HEK293 (cell line): ENCODE data around the gene CXXC5.

Experiments used
- CTCF ChIA-PET: fragments of 350-600 bp; formaldehyde crosslinking; extraction: SDS; loops from one replicate; lab custom pipeline; 2021; ENCODE audit warnings: antibody characterized with exemption; lab: Yijun Ruan, JAX
- POLR2A ChIA-PET: fragments of 300-600 bp; formaldehyde crosslinking; extraction: SDS; loops from one replicate; lab custom pipeline; 2020; ENCODE audit warnings: antibody characterized with exemption, inconsistent platforms; lab: Yijun Ruan, JAX
- H3K27ac ChIP-seq: fragments of 200-500 bp; sonication (Bioruptor generic); 2 replicates; pipeline ENCODE4 v1.5.1; 2014; ENCODE audit warnings: low read depth, low read length, control low read depth, inconsistent platforms; ENCODE audit errors: extremely low read depth
- H3K36me3 ChIP-seq, 2 experiments: fragments of 200-500 bp in 1 of 2; sonication (Bioruptor generic) in 1 of 2; 1 replicate in 1 of 2; 2 replicates in 1 of 2; pipeline ENCODE4 v1.5.1; 2014 to 2017; ENCODE audit warnings: inconsistent platforms in 2 of 2, low read length in 2 of 2; ENCODE audit not compliant: control insufficient read depth in 2 of 2, insufficient read depth in 1 of 2
- H3K4me1 ChIP-seq: fragments of 200-500 bp; sonication (Bioruptor generic); 2 replicates; pipeline ENCODE4 v1.5.1; 2014; ENCODE audit warnings: mild to moderate bottlenecking, low read length, inconsistent platforms; ENCODE audit not compliant: control insufficient read depth, insufficient read depth
- H3K4me3 ChIP-seq: 2 replicates; pipeline ENCODE4 v1.5.1; 2011; ENCODE audit warnings: low read depth, mild to moderate bottlenecking, control low read depth, low read length, moderate library complexity
- H3K9me3 ChIP-seq: fragments of 200-500 bp; sonication (Bioruptor generic); 2 replicates; pipeline ENCODE4 v1.5.1; 2014; ENCODE audit warnings: low read depth, low read length, inconsistent platforms; ENCODE audit not compliant: control insufficient read depth, insufficient read depth
- CTCF ChIP-seq: fragments of 450-650 bp; formaldehyde crosslinking; IDR thresholded peaks from 2 replicates; pipeline ENCODE4 v1.5.1; 2016; ENCODE audit warnings: missing biosample characterization, missing genetic modification characterization
- GLIS2 ChIP-seq: fragments of 450-650 bp; formaldehyde crosslinking; IDR thresholded peaks from 2 replicates; pipeline ENCODE4 v1.5.1; 2016; ENCODE audit warnings: missing biosample characterization, missing genetic modification characterization
- PRDM1 ChIP-seq: fragments of 450-650 bp; formaldehyde crosslinking; IDR thresholded peaks from 2 replicates; pipeline ENCODE4; 2016; ENCODE audit warnings: missing biosample characterization, missing genetic modification characterization
- TRIM28 ChIP-seq: IDR thresholded peaks from 2 replicates; pipeline ENCODE4 v1.6.1; 2011; ENCODE audit warnings: low read length, control low read depth, borderline replicate concordance
- WT1 ChIP-seq: fragments of 450-650 bp; formaldehyde crosslinking; IDR thresholded peaks from 2 replicates; pipeline ENCODE4 v1.5.1; 2016; ENCODE audit warnings: missing biosample characterization, missing genetic modification characterization
- ZFHX2 ChIP-seq: fragments of 450-650 bp; formaldehyde crosslinking; conservative IDR thresholded peaks from 2 replicates; pipeline ENCODE4 v1.5.1; 2016; ENCODE audit warnings: missing biosample characterization, missing genetic modification characterization
- ZIC2 ChIP-seq: fragments of 450-650 bp; formaldehyde crosslinking; IDR thresholded peaks from 2 replicates; pipeline ENCODE4 v1.5.1; 2016; ENCODE audit warnings: missing biosample characterization, missing genetic modification characterization
- ZNF114 ChIP-seq: fragments of 450-650 bp; formaldehyde crosslinking; IDR thresholded peaks from 2 replicates; pipeline ENCODE4 v1.5.0; 2017; ENCODE audit warnings: missing biosample characterization, missing genetic modification characterization
- ZNF133 ChIP-seq: fragments of 450-650 bp; formaldehyde crosslinking; IDR thresholded peaks from 2 replicates; pipeline ENCODE4 v1.5.1; 2016; ENCODE audit warnings: missing biosample characterization, missing genetic modification characterization
- ZNF223 ChIP-seq: fragments of 450-650 bp; formaldehyde crosslinking; IDR thresholded peaks from 2 replicates; pipeline ENCODE4 v1.5.1; 2016; ENCODE audit warnings: missing biosample characterization, missing genetic modification characterization
- ZNF24 ChIP-seq: fragments of 450-650 bp; formaldehyde crosslinking; IDR thresholded peaks from 2 replicates; pipeline ENCODE4 v1.5.1; 2016; ENCODE audit warnings: missing biosample characterization, missing genetic modification characterization
- ZNF280D ChIP-seq: fragments of 450-650 bp; formaldehyde crosslinking; IDR thresholded peaks from 2 replicates; pipeline ENCODE4 v1.5.1; 2016; ENCODE audit warnings: missing biosample characterization, missing genetic modification characterization
- ZNF324 ChIP-seq: fragments of 450-650 bp; formaldehyde crosslinking; IDR thresholded peaks from 2 replicates; pipeline ENCODE4 v1.5.1; 2016; ENCODE audit warnings: missing biosample characterization, missing genetic modification characterization
- ZNF518A ChIP-seq: fragments of 450-650 bp; formaldehyde crosslinking; conservative IDR thresholded peaks from 2 replicates; pipeline ENCODE4 v1.5.1; 2016; ENCODE audit warnings: low read depth, missing biosample characterization, missing genetic modification characterization
- ZNF658 ChIP-seq: fragments of 450-650 bp; formaldehyde crosslinking; IDR thresholded peaks from 2 replicates; pipeline ENCODE4; 2016; ENCODE audit warnings: missing biosample characterization, missing genetic modification characterization
- TF ChIP-seq, protein P1 (sequence below): fragments of 450-650 bp; formaldehyde crosslinking; optimal IDR thresholded peaks from 2 replicates; pipeline ENCODE3; 2016; ENCODE audit warnings: missing biosample characterization, mild to moderate bottlenecking, missing genetic modification characterization
- TF ChIP-seq, protein P2 (sequence below): fragments of 450-650 bp; formaldehyde crosslinking; conservative IDR thresholded peaks from 2 replicates; pipeline ENCODE4 v1.5.1; 2016; ENCODE audit warnings: low read depth, missing biosample characterization, missing genetic modification characterization

Gene CXXC5

DNA sequence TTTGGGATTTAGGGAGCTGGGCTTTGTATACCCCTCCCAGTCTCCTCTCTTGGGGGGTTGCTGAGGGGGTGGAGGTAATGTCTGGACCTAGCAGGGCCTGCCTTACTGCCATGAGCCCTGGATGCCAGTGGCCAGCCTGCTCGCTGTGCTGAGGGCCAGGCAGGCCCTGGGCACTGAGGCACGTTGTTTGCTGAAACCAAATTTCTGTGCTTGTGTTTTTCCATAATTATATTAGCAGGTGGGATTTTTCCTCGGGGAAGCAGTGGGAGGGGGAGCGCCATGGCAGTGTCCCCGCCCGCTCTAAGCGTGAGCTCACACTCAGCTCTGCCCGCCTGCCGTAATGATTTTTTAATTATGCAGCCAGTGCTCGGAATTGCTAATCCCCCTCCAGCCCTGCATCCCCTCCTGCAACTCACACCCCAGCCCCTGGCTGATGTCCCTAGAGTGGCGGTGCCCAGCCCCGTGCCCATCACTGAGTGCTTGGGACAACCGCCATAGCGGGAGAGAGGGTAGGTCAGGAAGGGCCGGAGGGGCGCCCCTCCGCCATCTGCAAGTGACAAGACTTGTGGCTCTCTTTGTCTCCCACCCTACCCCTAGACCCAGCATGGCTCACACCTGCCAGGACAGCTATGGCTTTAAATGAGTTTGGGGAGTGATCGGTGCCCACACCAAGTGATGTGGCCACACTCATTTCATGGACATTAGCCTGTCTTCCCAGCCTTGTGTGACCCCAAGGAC is 20.9 kb downstream of the CXXC5 start:
- ChIA-PET CTCF (interaction anchor here (0.7 to 4.1 kb wide), 2 partner anchors 32 to 97 kb away, joined by 3 to 26 read pairs; no protein-coding TSS in a partner anchor), POLR2A (interaction anchor here (0.6 to 0.9 kb wide), 2 partner anchors 9 to 21 kb away, joined by 3 to 4 read pairs; partner anchors contain the start of gene CXXC5)
- H3K36me3 ChIP-seq, result no peaks in the 10 kb centered on the region
- no peak for TF ChIP-seq ZNF658 (tag by site-specific recombination)
- TF ChIP-seq ZNF223 (tag by site-specific recombination), result no peak
- no peak for TF ChIP-seq ZNF133 (tag by site-specific recombination)
- no peak for TF ChIP-seq CTCF (tag by site-specific recombination)
- TF ChIP-seq ZNF280D, result no peak
- TF ChIP-seq TRIM28, result no peak
- TF ChIP-seq ZNF114 (tag by site-specific recombination), result no peak
- TF ChIP-seq, protein P1, sequence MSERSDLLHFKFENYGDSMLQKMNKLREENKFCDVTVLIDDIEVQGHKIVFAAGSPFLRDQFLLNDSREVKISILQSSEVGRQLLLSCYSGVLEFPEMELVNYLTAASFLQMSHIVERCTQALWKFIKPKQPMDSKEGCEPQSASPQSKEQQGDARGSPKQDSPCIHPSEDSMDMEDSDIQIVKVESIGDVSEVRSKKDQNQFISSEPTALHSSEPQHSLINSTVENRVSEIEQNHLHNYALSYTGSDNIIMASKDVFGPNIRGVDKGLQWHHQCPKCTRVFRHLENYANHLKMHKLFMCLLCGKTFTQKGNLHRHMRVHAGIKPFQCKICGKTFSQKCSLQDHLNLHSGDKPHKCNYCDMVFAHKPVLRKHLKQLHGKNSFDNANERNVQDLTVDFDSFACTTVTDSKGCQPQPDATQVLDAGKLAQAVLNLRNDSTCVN, result no peak
- no peak for TF ChIP-seq ZNF518A (tag by site-specific recombination)
- no peaks in the 10 kb centered on the region for H3K9me3 ChIP-seq
- H3K4me3 ChIP-seq, result no peak overlapping the region
- peaks cover 4% of the 10 kb centered on the region; the same call in 1 of the 2 replicates for H3K4me1 ChIP-seq
- H3K27ac ChIP-seq, result 0 out of 2 replicates have a peak overlapping the region, but pooled peaks have one; percentile 55

- H3K4me3 ChIP-seq, result no peak overlapping the region
- H3K27ac ChIP-seq, result no peak overlapping the region
- no peaks in the 10 kb centered on the region for H3K36me3 ChIP-seq
- ChIA-PET CTCF (interaction anchor here (0.8 to 4.1 kb wide), 4 partner anchors 9 to 96 kb away, joined by 3 to 26 read pairs (median 4); no protein-coding TSS in a partner anchor), POLR2A (interaction anchor here (0.6 to 0.9 kb wide), 2 partner anchors 10 to 22 kb away, joined by 3 to 4 read pairs; partner anchors contain the start of gene CXXC5)
- TF ChIP-seq ZFHX2 (tag by site-specific recombination) (peak; percentile 19; the same call in 1 of the 2 replicates), ZNF24 (tag by site-specific recombination) (no peak), PRDM1 (tag by site-specific recombination) (no peak), GLIS2 (tag by site-specific recombination) (peak; percentile 41; the same call in 1 of the 2 replicates), ZNF324 (tag by site-specific recombination) (no peak), WT1 (tag by site-specific recombination) (0 out of 2 replicates have a peak, but pooled peaks have one; percentile 44), ZIC2 (tag by site-specific recombination) (peak; percentile 70)
- TF ChIP-seq, protein P2, sequence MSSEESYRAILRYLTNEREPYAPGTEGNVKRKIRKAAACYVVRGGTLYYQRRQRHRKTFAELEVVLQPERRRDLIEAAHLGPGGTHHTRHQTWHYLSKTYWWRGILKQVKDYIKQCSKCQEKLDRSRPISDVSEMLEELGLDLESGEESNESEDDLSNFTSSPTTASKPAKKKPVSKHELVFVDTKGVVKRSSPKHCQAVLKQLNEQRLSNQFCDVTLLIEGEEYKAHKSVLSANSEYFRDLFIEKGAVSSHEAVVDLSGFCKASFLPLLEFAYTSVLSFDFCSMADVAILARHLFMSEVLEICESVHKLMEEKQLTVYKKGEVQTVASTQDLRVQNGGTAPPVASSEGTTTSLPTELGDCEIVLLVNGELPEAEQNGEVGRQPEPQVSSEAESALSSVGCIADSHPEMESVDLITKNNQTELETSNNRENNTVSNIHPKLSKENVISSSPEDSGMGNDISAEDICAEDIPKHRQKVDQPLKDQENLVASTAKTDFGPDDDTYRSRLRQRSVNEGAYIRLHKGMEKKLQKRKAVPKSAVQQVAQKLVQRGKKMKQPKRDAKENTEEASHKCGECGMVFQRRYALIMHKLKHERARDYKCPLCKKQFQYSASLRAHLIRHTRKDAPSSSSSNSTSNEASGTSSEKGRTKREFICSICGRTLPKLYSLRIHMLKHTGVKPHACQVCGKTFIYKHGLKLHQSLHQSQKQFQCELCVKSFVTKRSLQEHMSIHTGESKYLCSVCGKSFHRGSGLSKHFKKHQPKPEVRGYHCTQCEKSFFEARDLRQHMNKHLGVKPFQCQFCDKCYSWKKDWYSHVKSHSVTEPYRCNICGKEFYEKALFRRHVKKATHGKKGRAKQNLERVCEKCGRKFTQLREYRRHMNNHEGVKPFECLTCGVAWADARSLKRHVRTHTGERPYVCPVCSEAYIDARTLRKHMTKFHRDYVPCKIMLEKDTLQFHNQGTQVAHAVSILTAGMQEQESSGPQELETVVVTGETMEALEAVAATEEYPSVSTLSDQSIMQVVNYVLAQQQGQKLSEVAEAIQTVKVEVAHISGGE, result no peak
- H3K9me3 ChIP-seq, result no peaks in the 10 kb centered on the region
- peaks cover 4% of the 10 kb centered on the region; the same call in 1 of the 2 replicates for H3K4me1 ChIP-seq
Measured at GRCh38 chr5:139669662-139670368, 21.7 kb downstream of the CXXC5 start.
